Fibroblast of the aortic adventitia (primary cell): ENCODE data around the gene PCBP3. TPM values are rescaled to one million over a fixed set of nuclear protein-coding genes. Genes with fewer than 3 reads are reported as not detected.

Experiments
- DNase-seq: peaks from one replicate; pipeline ENCODE4 v3.0.0-alpha.2; 2010; ENCODE audit warnings: low read depth
- H3K4me3 ChIP-seq: 2 replicates; pipeline ENCODE4 v1.5.1; 2011; ENCODE audit warnings: low read depth, mild to moderate bottlenecking, control low read depth, low read length, moderate library complexity
- CTCF ChIP-seq: IDR thresholded peaks from 2 replicates; pipeline ENCODE4 v1.5.1; 2011; ENCODE audit warnings: mild to moderate bottlenecking, low read length, control low read depth, inconsistent platforms; ENCODE audit not compliant: insufficient read depth
- total RNA-seq: library from RNA; depleted of rRNA; stranded (reverse); fragments of >200 nt; gene quantifications from 2 replicates; pipeline ENCODE4 v1.2.3, GENCODE V29; 2012; ENCODE audit warnings: low replicate concordance

Gene PCBP3
- total RNA-seq, 1 donor = 1.2 TPM

GRCh38 chr21:45819478-45820170, 176.1 kb downstream of the PCBP3 start:
- no peak overlapping the region for H3K4me3 ChIP-seq
- no peak for DNase-seq
- TF ChIP-seq CTCF = no peak

- H3K4me3 ChIP-seq = no peak overlapping the region
- peak; percentile 91 for TF ChIP-seq CTCF
- DNase-seq = peak; percentile 91
These were observed 176.9 kb downstream of the PCBP3 start for GRCh38 chr21:45820171-45821091.

GRCh38 chr21:45821315-45821962, 177.9 kb downstream of the PCBP3 start:
- H3K4me3 ChIP-seq = no peak overlapping the region
- no peak for DNase-seq
- no peak for TF ChIP-seq CTCF

GRCh38 chr21:45821998-45822397, 178.5 kb downstream of the PCBP3 start:
- no peak for TF ChIP-seq CTCF
- DNase-seq = no peak
- H3K4me3 ChIP-seq = no peak overlapping the region

GRCh38 chr21:45822429-45823099, 179.0 kb downstream of the PCBP3 start:
- DNase-seq = no peak
- TF ChIP-seq CTCF = no peak
- no peak overlapping the region for H3K4me3 ChIP-seq

GRCh38 chr21:45823100-45823681, 179.7 kb downstream of the PCBP3 start:
- DNase-seq = no peak
- no peak overlapping the region for H3K4me3 ChIP-seq
- TF ChIP-seq CTCF = no peak
